NCI-H2107 (cell line): Measurements from ENCODE around the gene CABLES2.

ENCODE experiments used
- DNase-seq: peaks from one replicate; lab custom pipeline; 2025; lab: John Stamatoyannopoulos, UW

The CABLES2 gene

GRCh38 chr20:62359491-62360121 lies 47.5 kb downstream of the CABLES2 start:
- DNase-seq: no peak

- no peak for DNase-seq
These were observed 48.0 kb downstream of the CABLES2 start for GRCh38 chr20:62359043-62359490.

- DNase-seq: no peak
These were observed 48.7 kb downstream of the CABLES2 start for GRCh38 chr20:62358171-62359042.

GRCh38 chr20:62357681-62358080 lies 49.4 kb downstream of the CABLES2 start:
- no peak for DNase-seq

GRCh38 chr20:62357187-62357667 lies 49.9 kb downstream of the CABLES2 start:
- DNase-seq: no peak

GRCh38 chr20:62356589-62357186 lies 50.4 kb downstream of the CABLES2 start:
- no peak for DNase-seq

- no peak for DNase-seq
These were observed 51.1 kb downstream of the CABLES2 start for GRCh38 chr20:62355878-62356588.

- DNase-seq: peak; percentile 38
These were observed 51.6 kb downstream of the CABLES2 start for GRCh38 chr20:62355516-62355877.

- no peak for DNase-seq
These were observed 52.2 kb downstream of the CABLES2 start for GRCh38 chr20:62354811-62355341.

GRCh38 chr20:62354031-62354808 lies 52.9 kb downstream of the CABLES2 start:
- no peak for DNase-seq

GRCh38 chr20:62353289-62354030 lies 53.6 kb downstream of the CABLES2 start:
- no peak for DNase-seq

GRCh38 chr20:62352402-62353288 lies 54.4 kb downstream of the CABLES2 start:
- DNase-seq: peak; percentile 54

- DNase-seq: no peak
These were observed 55.4 kb downstream of the CABLES2 start for GRCh38 chr20:62351469-62352401.

GRCh38 chr20:62350629-62351422 lies 56.3 kb downstream of the CABLES2 start:
- no peak for DNase-seq

- peak; percentile 96 for DNase-seq
These were observed 56.9 kb downstream of the CABLES2 start for GRCh38 chr20:62350098-62350628.

GRCh38 chr20:62349556-62350097 lies 57.5 kb downstream of the CABLES2 start:
- no peak for DNase-seq

GRCh38 chr20:62348604-62349003 lies 58.5 kb downstream of the CABLES2 start:
- no peak for DNase-seq
